HG03378 (cell line): ENCODE data around the gene PGAP1.
"Not testable (repeated sequence)": the region's sequence is repeated elsewhere in the genome, so short reads cannot be mapped to it uniquely, and the experiment has no call there.

Experiments used
- ATAC-seq: cut with Tn5 transposase; IDR thresholded peaks from one replicate; pipeline ENCODE4 v1.9.1; 2021; ENCODE audit warnings: mild to moderate bottlenecking, moderate library complexity; ENCODE audit not compliant: unreplicated experiment

Gene PGAP1

DNA sequence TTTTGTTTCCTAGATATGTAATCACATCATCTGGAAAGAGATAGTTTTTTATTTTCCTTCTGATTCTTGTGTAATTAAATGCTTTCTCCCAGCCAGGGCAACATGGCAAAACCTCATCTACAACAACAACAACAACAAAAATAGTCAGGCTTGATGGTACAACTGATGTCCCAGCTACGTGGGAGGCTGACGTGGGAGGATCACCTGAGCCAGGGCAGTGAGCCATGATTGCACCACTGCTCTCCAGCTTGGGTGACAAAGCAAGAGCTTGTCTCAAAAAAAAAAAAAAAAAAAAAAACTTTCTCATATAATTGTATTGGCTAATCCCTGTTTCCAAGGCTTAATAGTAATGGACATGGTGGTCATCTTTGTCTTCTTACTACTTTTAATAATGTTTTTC lies 26.4 kb upstream of the PGAP1 start:
- ATAC-seq: no peak

DNA sequence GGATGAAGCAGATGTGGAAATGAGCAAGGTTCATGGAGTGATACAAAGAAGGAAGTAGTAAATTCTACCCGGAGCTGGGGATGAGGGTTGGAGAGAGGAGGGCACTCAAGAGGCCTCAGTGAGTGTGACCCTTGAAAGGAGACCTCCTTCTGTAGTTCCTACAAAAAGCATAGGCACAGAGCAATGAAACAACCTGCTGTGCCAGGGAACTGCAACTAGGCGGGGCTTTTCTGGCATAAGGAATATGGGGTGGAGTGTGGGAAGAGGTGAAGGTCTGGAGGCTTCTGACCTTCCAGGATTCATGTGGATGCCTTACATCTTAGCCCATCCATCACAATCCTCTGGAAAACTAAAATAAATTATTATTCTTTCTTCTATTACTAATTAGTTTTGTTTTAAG lies 25.5 kb upstream of the PGAP1 start:
- no peak for ATAC-seq

DNA sequence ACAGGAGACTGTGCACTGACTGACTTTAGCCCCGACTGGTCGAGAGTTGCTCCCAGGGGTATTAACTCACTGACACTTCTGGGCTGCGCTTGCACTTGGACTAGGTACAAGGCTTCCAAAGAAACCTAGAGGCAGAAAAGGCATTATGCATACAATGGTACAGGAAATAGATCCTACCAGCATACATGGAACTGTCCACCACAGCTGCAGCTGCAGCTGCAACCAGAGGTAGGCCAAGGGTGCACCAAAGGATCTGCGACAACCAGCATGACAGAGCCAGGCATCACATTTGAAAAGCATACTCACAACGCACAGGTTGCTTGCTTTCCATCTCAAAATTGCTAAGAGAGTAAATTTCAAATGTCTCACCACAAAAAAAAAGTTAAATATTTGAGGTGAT lies 22.6 kb upstream of the PGAP1 start:
- ATAC-seq: no peak

DNA sequence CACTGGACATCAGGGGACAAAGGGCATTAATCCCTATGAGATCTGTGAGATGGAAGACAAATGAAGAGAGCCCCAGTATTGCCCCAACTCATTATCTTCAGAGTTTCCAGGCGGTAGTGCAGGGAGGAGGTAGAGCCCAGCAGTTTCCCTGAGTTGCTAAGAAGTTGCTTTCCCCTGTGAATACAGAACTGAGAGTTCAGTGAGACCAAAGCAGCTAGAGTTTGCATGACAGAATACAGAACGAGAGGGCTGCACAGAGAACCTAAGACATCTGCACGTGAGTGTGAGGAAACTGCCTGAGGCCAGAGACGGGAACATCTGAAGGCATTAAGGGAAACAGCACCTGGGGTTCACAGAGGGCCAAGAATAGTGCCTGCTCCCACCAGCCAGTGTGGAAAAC lies 18.1 kb upstream of the PGAP1 start:
- peak; percentile 82 for ATAC-seq

DNA sequence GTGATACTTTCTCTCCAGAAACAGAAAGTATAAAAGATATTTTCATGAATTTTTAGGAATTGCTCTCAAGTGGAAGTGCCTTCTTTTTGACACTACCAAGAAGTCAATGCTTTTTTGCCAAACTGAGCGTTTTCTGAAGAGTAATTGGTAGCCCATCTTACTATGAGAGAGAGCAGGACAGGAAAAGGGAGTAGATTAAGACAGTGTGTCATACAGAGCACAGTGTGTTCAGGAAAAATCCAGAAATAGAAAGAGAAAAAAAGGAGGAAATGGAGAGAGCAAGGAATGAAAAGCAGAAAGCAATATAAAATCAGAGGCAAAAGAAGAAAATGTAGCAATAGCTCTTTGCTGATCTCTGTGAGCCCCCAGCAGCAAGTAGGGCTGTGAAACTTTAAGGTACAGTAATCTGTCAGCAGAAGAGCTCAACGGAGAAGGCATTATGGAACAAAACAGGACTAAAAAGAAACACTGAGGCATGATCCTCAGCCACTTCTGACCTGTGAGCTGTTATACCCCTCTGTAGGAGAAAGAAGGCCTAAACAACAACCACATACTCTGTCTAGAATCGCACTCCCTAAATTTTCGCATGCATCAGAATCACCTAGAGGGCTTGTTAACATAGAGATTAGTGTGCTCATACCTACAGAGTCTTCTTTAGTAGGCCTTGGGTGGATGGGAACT lies 15.0 kb upstream of the PGAP1 start:
- ATAC-seq: no peak

DNA sequence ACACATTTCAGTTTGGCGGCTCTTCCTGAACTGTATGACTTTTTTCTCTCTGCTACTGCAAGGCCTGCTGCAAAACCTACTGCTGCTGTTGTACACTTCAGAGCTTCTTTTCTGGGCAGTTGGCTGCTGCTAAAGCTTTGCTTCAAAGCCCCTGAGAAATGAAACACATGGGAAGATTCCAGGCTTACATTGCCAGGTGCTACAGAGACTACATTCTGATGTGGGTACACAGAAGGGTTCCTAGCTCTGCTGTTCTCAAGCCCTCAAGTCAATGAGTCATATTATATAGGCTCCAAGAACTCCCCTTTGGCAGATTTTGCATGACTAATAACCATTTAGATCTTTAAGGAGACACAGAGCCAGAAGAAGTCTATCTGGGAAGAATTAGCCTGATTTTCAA lies 12.9 kb upstream of the PGAP1 start:
- no peak for ATAC-seq

DNA sequence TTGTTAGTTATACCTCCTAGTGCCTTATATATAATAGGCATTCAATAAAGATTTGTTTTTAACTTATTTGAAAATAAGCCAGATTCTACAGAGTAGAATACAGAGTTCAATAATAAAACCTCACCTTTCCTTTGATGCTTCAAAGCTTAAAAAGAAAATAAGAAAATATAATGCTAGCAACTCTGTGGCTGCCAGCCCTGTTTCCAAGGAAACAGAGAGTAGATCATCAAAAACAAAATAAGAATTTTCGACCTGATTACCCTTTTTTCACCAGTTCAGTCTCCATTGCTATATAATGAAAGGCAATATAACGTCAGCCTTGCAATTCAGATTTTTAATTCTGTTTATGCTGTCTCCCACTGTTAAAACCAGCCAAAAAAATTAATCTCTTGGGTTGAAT lies 8.9 kb upstream of the PGAP1 start:
- no peak for ATAC-seq

DNA sequence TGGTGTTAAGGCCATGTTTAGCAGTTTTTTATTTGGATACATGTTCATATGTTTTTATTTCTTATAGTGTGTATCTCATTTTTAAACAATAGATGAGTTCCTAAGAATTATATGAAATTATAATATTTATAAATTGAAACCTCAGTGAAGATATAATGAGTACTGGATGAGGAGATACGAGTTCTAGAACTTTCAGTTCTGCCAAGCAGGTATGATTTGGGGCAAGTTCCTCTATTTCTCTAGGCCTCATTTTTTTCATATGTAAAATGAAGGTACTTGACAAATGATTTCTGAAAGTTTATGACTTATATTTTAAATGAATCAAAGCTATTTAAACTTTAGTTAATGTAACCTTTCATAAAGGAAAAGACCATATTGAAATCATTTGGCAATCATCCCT lies 8.2 kb upstream of the PGAP1 start:
- no peak for ATAC-seq

DNA sequence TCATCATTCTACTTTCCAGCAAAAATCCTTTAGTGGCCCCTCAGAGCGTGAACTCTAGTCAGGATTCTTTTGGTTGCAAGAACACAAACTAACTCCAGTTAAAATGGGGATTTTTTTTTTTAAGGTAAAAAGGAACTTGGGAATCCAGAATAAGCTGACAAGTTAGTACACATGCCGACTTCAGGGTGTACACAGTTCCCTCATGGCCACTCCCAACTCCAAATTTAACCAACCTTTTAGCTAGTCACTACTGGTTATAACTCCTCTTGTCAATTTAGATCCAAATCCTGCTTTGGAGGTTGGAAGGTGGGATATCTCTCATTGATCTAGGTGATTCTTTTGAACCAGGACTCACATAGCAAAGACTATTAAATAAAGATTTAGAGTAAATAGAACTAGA lies 5.0 kb upstream of the PGAP1 start:
- ATAC-seq: no peak

DNA sequence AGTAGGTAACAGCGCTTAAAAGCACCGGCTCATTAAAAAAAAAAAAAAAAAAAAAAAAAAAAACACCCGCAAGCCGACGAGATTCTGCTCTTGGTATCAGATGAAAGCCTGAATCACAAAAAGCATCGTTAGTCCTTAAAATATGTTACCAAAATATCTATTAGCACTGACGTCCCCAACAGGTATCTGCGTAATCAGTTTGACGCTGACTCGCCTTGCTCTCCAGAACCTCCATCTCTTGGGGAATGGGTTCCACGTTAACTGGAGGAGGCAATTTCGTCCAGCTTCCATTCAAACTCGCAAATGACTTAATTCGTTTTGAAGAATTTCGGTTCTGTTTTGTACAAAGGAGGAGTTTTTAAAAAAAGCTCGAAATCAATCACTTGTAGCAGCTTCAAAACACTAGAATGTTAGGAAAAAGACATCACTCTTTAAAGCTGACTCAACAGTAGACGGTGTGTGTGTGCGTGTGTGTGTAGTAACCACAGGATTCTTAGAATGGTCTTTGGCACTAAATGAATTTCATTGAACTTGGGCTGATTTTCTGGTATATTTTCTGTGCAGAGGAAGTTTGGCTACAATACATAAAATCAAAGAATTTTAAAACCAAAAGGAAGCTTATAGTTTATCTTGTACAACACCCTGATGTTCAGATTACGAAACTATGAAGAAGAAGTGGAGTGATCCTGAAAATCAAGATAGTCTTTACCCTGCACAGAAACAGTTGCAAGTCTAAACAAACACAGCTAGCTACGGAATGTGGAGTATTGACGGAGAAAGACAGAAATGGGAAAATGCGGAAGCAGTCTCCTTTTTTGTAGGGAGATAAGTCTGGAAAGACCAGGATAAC lies 1.1 kb upstream of the PGAP1 start:
- ATAC-seq: peak; percentile 12

DNA sequence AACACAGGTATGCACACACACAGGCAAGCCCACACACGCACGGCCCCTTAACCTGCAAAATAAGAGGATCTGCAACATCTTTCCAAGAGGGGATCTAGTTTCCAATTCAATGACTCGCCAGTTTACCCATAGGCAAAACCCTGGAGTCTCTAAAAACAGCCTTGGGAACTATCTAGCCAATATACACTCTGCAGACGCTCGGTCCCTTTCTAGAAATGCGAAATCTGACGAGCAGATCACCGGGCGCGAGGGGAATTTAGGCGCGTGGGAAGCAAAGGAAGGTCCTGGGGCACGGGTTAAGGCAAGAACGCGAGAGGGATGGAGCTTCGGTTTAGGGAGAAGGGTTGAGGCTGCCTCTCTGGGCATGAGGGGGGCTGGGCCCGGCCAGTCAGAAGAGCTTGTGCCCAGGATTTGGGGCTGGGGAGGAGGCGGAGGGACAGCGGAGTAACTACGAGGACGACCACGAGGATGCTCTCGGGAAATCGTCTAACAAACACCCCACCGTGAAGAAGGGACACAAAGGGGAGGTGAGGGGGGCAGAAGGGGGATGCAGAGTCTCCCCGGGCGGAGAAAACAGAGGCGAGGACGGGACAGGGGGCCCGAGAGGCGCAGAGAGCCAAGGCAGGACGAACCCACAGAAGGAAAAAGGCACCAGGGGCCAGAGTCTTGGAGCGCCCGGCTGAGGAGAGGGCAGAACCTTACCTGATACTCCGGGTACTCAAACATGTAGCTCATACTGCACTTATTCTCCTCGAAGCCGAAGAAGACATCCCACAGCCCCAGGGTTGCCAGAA lies 542 bp downstream of the PGAP1 start:
- ATAC-seq: peak; percentile 32

DNA sequence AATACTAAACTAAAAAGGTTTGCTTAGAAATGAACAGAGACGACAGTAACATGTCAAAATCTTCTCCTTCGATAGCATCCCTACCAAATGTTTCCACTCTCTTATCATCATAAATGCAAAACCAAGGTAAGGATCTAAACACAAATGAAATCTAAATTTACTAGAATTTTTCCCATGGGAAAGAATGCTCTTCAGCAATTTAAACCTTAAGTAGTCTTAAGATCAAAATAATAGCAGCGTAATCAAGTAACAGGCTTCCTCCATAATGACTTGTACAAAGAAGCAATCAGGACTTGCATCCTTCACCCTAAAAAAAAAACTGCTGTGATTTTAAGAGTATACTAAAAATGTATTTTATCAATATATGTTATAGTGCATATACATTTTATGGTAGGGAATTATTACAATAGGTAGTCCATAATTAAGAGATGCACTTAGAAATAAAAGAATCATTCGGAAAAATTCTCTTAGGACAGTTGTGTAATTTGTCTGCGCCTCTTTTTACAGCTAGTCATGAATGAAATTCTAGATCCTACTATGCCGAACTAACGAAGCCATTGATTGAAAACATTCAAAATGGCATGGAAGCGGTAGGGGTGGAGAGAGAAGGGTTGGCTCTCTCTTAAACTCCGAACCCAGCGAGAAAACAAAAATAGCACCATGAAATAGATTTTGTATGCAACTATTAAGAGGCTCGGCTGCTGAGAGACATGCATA lies 1.3 kb downstream of the PGAP1 start:
- no peak for ATAC-seq

DNA sequence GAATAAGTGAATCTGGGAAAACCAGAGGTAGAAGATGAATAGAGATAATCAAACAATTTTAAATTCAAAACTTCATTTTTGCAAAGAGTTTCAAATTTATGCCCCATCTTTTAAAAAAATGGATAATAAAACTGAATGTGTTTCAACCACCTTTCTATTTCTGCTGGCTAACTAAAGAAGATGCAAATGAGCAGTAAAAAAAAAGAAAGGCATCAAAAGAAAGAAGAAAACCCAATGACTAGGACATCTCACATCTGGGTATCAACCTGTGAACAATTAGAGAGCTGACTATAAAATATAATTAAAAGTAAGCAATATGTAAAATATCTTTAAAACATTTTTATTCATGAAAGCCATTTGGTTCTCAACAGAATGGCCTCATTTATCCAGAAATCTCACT lies 2.5 kb downstream of the PGAP1 start:
- no peak for ATAC-seq

DNA sequence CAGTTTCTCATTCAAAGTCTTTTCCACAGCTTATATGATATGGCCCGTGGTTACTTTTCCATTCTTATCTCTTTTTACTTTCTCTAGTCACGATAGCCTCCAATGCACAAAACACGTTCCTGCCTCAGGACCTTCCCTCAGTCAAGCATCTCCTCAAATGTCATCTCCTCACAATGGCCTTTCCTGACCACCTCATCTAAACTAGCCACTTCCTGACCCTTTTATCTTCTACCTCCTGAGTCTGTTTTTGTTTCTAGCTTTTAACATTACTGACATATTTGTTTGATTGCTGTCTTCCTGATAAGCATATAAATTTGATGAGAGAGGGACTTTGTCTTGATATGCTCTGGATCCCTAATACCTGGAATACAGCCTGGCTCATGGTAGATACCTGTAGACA lies 7.6 kb downstream of the PGAP1 start:
- ATAC-seq: no peak

DNA sequence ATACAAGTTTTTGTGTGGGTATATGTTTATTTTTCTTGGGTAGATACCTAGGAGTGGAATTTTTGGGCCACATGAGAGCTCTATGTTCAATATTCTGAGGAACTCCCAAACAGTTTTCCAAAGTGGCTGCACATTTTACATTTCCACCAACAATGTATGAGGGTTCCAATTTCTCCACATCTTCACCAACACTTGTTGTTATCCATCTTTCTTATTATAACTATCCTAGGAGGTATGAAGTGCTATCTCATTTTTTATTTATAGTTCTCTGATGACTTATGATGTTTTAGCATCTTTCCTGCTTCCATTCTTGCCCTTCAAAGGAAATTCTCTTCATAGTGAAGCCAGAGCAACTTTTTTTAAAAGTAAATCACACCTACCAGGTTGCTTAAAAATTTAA lies 8.7 kb downstream of the PGAP1 start:
- ATAC-seq: no peak

DNA sequence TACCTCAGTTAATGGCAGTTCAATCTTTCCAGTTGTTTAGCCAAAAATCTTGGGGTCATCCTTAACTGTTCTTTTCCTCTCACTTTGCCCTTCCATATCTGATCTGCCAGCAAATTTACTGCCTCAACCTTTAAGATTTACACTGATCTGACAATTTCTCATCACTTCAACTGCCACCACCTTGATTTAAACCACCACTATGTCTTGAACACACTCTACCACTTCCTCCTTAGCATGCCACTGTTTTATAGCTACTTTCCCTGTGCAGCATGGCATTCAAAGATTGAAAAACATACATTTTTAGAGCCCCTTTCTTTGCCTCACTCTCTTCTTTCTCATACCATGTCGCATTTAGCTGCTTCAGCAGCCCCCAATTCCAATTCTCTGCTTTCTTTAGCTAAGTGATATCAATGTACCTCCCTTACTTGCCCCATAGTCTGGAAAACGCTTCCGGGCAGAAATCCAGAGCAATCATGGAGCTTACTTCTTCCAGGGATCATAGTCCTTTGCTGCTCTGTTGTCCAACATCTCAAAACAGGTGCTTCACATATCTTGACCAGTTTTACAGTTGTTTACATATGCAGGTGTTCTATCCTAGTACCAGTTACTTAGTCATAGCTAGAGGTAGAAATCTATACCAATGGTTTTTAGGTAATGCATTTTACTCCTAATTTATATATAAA lies 10.9 kb downstream of the PGAP1 start:
- ATAC-seq: peak; percentile 22

DNA sequence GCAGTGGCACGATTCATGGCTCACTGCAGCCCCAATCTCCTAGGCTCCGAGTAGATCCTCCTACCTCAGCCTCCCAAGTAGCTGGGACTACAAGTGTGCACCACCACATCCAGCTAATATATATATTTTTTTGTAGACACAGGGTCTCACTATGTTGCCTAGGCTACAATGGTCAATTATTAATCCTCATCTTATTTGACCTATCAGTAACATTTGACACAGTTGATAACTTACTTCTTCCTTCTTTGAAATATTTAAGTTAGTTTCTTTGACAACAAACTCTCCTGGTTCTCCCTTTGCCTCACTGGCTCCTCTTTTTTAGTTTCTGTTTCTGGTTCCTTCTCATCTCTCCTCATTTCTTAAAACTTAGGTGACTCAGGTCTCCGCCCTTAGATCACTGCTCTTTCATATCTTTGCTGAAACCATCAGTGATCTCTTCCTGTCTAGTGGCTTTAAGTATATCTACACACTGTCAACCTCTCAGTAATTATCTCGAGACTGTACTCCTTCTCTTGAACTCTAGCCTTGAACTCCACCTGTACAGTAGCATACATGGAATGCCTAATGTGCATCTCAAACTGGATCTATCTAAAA lies 11.5 kb downstream of the PGAP1 start:
- peak; percentile 90 for ATAC-seq

DNA sequence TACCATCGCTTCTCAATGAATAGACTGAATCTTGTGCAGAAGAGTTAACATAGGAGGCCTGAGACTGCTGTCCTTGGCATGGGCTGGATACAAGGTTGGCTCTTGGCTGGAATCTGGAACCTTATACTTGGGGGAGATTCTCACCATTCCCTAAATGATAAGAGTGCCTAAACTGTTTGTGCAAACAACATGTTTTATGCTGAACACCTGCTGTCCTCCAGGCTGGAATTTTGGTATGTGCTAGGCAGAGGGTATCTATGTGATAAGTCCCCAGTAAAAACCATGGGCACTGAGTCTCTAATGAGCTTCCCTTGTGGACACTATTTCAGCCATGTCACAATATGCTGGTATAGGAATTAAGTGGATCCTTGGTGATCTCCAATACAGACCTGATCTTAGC lies 12.8 kb downstream of the PGAP1 start:
- no peak for ATAC-seq

DNA sequence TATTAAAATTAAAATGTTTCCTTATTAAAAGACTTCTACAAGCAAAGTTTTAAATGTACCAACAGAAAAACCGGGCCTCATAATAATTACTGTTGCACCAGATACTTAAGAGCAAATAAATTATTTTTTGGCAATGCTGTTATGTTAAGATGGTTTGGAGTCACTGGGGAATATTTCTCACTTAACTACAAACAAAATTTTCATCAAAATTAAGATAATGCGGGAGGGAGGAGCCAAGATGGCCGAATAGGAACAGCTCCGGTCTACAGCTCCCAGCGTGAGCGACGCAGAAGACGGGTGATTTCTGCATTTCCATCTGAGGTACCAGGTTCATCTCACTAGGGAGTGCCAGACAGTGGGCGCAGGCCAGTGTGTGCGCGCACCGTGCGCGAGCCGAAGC lies 21.1 kb downstream of the PGAP1 start:
- ATAC-seq: not testable (repeated sequence)

DNA sequence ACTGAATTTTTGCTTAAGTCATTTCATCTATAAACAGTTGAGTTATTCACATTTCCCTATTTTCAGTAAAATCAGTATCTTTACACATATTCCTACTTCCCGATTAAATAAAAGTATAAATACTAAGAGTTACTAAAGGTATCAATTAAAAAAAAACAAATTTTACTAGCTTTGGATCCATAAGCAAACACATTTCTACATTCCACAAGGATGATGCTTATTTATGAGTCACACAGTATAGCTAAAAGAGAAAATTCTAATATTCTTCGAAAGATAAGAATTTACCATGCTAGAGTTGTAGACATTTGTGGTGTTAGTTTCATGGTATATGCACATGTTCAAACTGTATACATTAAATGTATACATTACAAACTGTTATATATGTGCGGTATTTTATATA lies 23.7 kb downstream of the PGAP1 start:
- no peak for ATAC-seq
